GM10248 (cell line): ENCODE measurements around the gene ZNF816.

Experiments
- CTCF ChIA-PET: fragments of 300-600 bp; sonication (Branson Sonifier 250); formaldehyde crosslinking; extraction: SDS; loops from one replicate; lab custom pipeline; 2021; ENCODE audit warnings: antibody characterized with exemption; lab: Yijun Ruan, JAX
- POLR2A ChIA-PET: fragments of 350-650 bp; sonication (Branson Sonifier 250); formaldehyde crosslinking; extraction: SDS; loops from one replicate; lab custom pipeline; 2020; ENCODE audit warnings: antibody characterized with exemption; lab: Yijun Ruan, JAX
- DNase-seq: peaks from one replicate; pipeline ENCODE4 v3.0.0; 2012; ENCODE audit errors: extremely low spot score
- TF ChIP-seq, protein P1 (sequence below): IDR thresholded peaks from 2 replicates; pipeline ENCODE4 v1.5.1; 2012; ENCODE audit warnings: mild to moderate bottlenecking, low read depth; ENCODE audit errors: extremely low read depth, missing control alignments, control extremely low read depth

ZNF816 gene

DNA sequence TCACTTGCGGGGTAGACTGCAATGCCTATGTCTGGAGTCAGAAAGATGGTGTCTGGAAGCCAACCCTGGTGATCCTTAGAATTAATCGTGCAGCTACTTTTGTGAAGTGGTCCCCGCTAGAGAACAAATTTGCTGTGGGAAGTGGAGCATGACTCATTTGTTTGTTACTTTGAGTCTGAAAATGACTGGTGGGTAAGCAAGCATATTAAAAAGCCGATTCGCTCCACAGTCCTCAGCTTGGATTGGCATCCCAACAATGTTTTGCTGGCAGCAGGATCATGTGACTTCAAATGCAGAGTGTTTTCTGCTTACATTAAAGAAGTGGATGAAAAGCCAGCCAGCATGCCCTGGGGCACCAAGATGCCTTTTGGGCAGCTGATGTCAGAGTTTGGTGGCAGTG, 41.6 kb upstream of the ZNF816 start:
- TF ChIP-seq, protein P1, sequence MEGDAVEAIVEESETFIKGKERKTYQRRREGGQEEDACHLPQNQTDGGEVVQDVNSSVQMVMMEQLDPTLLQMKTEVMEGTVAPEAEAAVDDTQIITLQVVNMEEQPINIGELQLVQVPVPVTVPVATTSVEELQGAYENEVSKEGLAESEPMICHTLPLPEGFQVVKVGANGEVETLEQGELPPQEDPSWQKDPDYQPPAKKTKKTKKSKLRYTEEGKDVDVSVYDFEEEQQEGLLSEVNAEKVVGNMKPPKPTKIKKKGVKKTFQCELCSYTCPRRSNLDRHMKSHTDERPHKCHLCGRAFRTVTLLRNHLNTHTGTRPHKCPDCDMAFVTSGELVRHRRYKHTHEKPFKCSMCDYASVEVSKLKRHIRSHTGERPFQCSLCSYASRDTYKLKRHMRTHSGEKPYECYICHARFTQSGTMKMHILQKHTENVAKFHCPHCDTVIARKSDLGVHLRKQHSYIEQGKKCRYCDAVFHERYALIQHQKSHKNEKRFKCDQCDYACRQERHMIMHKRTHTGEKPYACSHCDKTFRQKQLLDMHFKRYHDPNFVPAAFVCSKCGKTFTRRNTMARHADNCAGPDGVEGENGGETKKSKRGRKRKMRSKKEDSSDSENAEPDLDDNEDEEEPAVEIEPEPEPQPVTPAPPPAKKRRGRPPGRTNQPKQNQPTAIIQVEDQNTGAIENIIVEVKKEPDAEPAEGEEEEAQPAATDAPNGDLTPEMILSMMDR: no peak
- no peak for DNase-seq
- ChIA-PET CTCF (no interaction called here), POLR2A (no interaction called here)

DNA sequence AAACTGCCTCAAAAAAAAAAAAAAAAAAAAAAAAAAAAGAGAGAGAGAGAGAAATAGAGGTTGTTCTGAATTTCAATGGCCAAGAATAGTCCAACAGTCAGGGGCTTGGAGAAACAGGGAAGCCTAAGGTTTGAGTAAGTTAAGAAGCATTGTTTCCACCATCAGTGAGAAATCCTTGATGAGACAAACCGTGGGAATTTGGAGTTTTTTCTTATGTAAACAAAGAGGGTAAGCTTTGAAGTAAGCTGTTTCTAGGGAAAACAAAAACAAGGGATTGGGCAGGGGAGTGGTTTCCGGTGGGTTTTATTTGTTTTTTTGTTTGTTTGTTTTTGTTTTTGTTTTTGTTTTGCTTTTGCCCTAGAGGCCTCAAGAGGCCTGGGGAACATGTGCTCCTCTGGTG, 39.8 kb upstream of the ZNF816 start:
- ChIA-PET CTCF (no interaction called here), POLR2A (no interaction called here)
- no peak for DNase-seq
- TF ChIP-seq, protein P1: no peak

DNA sequence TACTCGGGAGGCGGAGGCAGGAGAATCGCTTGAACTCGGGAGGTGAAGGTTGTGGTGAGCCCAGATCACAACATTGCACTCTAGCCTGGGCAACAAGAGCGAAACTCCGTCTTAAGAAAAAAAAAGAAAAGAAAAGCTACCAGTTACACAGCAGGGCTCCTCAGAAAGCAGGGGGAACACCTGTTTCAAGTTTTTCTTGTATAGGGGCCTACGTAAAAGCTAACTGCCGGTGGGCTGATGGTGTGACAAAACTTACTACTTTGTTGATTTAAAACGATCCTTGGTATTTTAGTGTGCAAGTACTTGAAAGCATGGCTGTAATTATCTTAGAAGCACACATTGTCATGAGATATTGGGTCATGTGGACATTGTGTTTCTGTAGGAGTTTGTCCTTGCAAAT, 35.3 kb upstream of the ZNF816 start:
- POLR2A ChIA-PET: no interaction called here
- DNase-seq: no peak
- TF ChIP-seq, protein P1: no peak
- CTCF ChIA-PET: no interaction called here

DNA sequence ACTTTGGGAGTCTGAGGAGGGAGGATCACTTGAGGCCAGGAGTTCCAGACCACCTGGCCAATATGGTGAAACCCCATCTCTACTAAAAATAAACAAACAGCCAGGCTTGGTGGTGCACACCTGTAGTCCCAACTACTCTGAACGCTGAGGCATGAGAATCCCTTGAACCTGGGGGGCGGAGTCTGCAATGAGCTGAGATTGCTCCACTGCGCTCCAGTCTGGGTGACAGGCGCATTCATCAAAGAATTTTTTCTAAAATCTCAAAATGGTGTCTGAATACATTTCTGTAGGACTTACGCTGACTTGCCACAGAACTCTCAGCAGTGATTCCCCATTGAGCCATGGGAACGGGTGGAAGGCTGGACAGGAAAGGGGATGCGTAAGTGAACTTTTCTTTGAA, 33.0 kb upstream of the ZNF816 start:
- ChIA-PET CTCF (no interaction called here), POLR2A (no interaction called here)
- TF ChIP-seq, protein P1: no peak

DNA sequence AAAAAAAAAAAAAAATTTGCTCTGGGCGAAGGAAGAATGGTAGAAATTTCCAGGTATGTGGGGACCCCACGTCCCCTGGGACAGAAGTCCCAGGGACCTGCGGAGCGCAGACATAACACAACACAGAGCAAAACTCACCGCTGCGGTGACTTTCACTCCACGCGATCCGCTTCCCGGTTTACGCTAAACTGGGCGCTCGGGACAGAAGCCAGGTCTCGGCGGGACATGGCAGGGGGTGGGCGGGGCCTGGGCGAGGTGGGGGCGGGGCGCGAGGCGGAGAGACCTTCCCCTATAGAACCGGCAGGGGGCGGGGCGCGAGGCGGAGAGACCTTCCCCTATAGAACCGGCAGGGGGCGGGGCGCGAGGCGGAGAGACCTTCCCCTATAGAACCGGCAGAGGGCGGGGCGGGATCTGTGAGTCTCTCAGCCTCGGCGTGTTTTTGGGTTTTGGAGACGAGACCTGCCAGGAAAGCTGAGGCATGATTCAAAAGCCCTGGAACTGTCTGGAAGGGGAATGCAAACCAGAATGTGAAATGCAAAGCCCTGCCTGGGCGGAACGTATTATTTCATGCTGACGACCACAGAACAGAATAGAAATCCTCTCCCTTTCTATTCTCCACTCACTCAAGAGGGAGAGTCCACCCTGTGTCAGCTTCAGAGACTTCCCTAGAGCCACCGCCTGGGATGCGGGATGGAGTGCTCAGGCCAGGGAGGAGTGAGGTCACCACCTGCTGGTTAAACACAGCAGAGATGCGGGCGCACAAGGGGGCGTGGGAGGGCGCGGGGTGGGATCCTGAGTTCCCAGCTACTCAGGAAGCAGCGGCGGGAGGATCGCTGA, 30.9 kb upstream of the ZNF816 start:
- DNase-seq: peak; percentile 73
- POLR2A ChIA-PET: no interaction called here
- TF ChIP-seq, protein P1: peak; percentile 20
- CTCF ChIA-PET: interaction anchor here (0.8 kb wide), 1 partner anchor 10 kb away, joined by 3 read pairs; no protein-coding TSS in a partner anchor

More for the DNA sequence above, 33.0 kb upstream of the ZNF816 start:
- DNase-seq: no peak

DNA sequence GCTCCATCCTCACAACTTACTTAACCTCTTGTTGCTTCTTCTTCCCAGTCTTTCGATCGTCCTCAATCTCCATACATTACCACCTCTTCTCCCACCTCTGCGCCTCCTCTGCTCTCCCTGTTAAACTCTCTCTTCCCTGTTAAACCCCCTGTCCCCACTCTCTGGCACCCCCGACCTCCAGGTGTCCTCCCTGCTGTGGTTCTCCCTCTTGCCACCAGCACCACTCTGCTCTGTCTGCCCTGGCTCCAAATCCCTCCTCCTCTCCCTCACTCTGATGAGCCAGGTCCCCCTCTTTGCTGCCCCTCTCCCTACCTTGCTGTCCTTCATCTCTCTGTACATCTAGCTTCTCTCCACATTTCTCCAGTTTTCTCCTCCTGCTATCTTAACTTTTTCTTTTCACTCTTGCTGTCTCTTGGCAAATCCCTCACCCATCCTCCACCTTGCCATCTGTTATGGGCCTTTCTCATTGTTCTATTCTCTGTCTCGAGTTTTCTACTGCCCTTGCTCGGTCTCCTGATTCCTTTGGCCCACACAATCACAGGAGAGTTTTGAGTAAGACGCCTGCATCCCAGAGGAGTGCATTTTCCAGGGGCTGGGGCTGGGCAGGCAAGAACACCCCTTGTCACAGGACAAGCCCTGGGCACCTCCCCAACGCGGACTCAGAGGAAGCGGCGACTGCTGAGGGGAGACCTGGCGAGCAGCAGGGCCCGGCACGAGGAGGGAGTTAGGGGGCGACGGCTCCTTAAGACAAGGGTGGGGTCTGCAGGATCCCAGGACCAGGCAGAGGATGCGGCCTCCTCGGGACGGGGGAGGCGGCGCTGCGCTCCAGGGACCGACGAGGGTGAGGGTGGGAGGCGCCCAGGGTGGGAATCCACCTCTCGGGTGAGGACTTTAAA, 29.7 kb upstream of the ZNF816 start:
- DNase-seq: no peak
- TF ChIP-seq, protein P1: no peak
- CTCF ChIA-PET: no interaction called here
- POLR2A ChIA-PET: no interaction called here
